Endothelial cell of hepatic sinusoid (primary cell): ENCODE data around the gene EPB41.
"Not testable (repeated sequence)": the region's sequence is repeated elsewhere in the genome, so short reads cannot be mapped to it uniquely, and the experiment has no call there.

Experiments used
- in situ Hi-C: cut with HindIII; loops from 2 replicates; pipeline ENCODE4 v1.10.0; 2017; ENCODE audit warnings: low sequenced_read_pairs

EPB41 gene

DNA sequence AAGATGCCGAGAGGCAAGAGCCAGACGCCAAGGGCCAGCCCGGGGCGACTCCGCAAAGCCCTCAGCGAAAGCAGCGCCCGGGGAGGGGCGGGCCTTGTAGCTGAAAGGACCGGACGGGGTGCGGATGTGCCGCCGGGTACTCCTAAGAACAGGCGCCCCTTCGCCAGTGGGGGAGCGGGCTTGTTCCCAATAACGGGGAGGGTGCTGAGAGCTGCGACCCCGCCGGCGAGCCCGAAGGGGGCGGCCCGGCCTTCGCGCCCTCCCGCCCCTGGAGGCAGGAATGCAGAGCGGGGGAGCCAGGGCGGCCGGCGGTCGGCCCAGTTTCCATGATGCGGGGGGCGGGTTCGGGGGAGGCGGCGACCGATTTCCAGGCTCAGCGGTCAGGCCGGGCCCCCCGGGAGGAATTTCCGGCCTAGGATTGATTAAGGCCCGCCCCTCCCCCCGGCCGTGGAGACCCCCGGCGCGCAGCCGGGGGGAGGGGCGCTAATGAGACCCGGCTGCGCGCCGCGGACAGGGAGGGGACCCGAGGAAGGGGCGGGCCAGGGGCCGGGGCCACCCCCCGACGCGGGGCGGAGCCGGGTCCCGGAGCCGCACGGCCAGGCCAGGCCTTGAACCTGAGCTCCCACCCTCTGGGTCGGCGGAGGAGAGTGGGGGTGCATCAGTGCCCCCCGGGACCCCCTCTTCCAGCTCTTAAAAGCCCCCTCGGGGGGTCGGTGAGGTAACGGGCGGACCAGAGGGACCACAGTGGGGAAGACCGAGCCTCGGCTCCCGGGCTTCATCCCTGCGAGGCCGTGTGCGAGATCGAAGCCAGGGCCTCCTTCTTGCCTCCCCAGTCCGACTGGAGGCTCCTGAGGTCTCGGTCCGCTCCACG is 210.2 kb downstream of the EPB41 start:
- in situ Hi-C loops, result no loop called here

DNA sequence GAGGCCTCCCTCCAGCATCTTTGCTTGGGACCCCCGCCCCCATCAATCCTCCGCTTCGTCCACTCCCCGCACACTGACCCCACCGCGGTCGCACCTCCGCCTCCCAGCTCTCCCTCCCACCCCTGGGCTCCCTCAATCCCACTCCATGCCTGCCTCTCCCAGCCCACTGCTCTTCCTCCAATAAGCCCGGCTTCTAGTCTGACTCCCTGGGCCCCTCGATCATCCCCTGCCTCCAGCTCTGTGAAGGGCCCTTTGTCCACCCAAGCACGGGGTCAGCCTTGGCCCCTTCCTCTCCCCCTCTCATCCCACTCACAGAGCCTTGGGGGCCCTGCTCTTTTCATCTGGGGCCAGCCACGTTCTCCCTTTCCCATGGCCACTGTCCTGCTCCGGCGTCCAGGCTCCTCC is 210.9 kb downstream of the EPB41 start:
- in situ Hi-C loops, result no loop called here

DNA sequence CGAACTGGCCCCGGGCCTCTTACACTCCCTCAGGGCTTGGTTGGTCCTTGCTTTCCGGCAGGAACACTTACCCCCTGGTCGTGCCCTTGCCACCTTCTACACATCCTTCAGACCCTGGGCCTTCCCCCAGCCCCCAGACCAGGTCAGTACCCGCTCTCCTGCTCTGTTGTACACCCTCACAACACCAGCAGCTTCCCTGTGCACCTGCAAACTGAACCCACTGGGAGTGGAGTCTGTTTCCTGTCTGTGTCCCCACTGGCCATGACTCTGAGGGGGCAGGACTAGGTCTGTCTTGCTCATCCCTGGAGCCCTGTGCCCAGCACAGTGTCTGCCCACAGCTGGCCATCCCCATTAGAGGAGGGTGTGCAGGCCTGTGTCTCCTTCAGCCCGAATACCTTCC is 211.4 kb downstream of the EPB41 start:
- in situ Hi-C loops, result no loop called here

DNA sequence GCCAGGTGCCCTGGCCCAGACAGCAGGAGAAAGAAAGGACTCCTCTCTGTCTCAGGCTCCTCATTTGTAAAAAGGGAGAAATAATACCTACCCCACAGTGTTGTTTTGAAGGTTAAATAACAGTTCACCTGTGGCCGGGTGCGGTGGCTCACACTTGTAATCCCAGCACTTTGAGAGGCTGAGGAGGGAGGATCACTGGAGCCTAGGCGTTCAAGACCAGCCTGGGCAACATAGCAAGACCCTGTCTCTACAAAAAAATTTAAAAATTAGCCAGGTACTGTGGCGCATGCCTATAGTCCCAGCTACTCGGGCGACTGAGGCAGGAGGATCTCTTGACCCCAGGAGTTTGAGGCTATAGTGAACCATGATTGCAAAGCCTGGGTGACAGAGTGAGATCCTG is 211.8 kb downstream of the EPB41 start:
- in situ Hi-C loops, result no loop called here

DNA sequence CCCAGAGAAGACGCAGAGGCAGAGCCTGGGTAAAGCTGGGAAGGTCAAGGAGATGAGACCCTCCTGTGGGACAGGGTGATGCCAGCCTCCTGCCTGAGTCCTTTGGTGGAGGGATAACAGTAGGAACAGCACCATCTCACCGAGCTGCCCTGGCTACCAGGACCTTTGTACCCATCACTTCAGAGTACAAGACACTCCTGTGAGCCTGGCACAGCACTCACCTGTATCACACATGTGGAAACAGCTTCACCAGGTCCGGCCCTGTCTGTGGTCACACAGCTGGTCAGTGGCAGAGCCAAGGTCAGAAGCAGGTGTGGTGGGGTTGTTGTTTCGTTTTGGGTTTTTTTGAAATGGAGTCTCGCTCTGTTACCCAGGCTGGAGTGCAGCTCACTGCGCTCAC is 214.4 kb downstream of the EPB41 start:
- in situ Hi-C loops, result no loop called here

DNA sequence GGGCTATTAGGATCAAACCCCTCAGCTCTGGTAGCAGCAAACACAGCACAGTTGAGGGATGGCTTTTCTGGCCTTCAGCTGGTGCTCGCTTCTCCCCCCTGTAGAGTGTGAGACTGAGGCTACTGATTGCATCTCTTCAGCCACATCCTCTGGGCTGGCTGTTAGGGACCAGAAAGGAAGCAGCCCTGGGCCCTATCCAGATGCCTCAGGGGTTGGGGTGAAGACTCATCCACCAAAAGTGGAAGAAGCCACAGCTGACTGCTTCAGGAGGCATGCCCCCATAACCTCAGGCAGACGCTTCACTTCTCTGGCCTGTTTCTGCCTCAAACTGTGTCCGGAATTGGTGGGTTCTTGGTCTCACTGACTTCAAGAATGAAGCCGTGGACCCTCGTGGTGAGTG is 215.5 kb downstream of the EPB41 start:
- in situ Hi-C loops, result no loop called here

DNA sequence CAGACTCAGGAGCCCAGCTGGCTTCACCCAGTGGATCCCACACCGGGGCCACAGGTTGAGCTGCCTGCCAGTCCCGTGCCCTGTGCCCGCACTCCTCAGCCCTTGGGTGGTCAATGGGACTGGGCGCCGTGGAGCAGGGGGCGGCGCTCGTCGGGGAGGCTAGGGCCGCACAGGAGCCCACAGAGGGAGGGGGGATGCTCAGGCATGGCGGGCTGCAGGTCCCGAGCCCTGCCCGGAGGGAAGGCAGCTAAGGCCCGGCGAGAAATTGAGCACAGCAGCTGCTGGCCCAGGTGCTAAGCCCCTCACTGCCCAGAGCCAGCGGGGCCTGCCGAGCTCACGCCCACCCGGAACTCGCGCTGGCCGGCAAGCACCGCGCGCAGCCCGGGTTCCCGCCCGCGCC is 216.7 kb downstream of the EPB41 start:
- in situ Hi-C loops, result not testable (repeated sequence)

DNA sequence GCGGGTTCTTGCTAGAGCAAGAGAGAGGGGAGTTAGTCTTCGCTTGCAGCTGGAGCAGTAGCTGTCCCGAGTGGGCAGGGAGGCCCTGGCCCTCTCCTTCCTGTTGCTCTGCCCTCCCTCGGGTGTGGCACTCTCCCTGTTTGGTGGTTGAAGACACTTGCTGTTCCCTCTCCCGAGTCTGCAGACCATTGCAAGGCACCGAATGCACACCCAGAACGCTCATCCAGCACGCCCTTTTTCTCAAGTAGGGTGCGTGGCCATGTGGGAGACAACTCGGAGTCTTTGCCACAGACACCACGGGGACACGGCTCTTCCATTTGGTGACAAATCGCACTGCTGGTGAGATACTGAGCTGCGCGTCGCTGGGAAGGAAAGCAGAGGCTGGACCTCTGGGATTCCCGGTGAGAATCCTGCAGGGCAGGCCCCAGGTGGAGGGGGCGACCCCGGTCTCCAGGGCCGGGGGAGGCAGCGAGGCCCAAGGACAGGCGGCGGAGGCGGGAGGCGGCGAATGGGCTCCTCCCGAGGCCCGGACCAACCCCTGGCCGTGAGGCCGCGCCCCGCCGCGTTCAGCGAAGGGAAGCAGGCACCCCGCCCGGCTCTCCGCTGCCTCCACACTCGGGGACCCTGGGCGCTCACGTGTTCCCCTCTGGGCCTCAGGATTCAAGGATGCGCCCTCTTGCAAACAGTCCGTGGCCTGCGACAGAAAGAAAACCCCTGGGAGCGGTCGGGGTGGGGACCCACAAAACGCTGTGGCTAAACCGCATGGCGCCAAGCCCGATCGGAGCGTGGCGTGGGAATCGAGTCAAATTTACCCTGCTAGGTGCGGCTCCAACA is 219.7 kb downstream of the EPB41 start:
- in situ Hi-C loops, result no loop called here

DNA sequence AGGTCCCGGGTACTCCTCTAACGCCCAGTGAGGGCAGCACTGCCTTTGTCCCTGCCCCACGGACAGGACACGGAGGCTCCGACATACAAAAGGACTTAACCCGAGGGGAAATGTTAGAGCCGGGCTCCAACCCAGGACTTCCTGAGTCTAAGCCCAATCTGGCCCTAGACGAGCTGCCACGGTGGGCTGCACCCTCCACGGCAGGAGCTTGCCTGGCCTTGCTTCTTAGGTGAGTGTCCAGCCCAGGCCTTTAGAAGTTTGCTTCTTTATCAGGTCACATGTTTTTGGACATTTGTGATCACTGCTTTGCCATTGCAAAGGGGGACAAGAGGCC is 220.3 kb downstream of the EPB41 start:
- in situ Hi-C loops, result no loop called here

DNA sequence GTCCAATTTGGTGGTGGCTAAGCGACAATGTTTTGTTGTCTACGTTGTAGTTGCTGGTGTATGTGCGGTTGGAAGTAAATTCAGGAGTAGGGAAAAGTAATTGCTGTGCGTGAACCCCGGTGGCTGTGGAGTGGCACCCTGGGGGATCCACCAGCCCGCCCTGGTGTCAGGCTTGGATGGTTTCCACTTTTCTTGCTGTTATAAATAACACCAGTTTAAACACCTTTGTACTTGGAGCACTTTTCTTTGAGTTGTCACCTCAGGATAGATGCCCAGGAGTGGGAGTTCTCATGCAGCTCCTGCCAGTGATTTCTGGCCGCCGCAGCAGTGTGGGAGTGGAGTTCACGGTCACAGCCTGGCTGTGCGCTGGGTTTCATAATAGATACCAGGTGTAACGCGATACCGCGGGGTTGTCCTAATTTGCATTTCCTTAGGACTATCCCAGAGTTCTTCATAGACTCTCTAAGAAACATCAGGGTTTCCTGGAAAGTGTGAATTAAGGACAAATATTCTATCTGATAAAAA is 222.1 kb downstream of the EPB41 start:
- in situ Hi-C loops, result no loop called here

DNA sequence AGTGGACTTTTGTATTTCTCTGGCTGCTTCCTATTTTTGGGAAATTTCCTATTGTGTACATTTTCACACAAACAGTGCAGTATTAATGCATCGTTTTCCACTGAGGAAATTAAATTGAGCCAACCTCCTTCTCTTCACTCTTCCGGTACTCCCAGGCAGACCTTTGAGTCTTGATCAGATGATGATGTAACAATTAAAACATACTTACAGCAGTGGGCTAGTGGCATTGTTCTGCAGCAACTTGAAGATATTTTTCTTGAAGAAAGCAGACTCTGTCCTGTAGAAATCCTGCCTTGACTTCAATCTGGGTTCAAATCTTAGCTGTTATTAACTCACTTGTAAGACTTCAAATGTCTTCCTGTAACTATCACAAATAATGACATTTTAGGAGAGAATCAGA is 228.3 kb downstream of the EPB41 start:
- in situ Hi-C loops, result no loop called here

DNA sequence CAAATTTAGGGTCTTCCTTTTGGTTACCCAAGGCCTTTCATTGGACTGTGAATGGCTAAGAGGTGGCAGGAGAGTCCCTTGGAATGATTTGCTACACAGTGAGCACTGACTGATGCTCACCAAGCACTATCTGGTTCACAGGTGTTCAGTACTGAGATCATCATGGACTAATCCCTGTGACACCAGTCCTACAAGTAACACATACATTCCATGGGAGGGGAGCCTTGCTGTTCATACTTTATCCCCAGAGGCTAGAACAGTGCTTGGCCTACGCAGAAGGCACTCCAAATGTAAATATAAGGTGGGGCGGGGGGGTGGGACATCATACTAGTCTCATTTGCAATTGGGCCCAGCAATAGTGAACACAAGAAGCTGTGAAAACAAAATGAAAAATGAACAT is 229.8 kb downstream of the EPB41 start:
- in situ Hi-C loops, result no loop called here

DNA sequence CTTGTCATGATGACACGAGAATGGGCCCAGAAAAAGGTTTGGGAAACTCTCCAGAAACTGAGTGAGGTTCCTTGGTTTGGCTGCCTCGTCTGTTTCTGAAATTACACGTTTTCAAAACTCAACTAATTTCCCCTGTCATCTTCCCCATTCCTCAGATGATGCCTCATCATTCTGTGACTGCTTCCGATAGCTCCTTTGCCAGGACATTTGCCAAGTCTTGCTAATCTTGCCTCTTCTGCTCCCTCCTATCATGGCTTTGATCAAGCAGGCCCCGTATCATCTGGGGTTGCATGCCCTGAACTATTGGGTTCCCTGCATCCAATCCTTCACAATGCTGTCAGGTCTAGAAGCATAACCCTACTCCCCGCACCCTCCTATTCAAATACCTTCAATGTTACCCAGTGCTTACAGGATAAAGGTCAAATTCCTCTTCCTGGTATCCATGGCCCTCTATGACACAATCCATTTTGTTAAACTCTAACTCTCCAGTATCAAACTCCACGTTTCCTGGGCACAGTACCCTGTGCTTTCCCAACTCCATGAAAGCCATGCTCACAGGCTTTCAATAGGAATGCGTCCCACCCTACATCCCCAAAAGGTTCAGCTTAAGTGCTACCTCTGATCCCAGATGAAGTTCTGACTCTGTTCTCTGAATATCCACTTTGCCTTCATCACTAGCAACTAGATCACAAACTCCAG is 231.5 kb downstream of the EPB41 start:
- in situ Hi-C loops, result no loop called here

DNA sequence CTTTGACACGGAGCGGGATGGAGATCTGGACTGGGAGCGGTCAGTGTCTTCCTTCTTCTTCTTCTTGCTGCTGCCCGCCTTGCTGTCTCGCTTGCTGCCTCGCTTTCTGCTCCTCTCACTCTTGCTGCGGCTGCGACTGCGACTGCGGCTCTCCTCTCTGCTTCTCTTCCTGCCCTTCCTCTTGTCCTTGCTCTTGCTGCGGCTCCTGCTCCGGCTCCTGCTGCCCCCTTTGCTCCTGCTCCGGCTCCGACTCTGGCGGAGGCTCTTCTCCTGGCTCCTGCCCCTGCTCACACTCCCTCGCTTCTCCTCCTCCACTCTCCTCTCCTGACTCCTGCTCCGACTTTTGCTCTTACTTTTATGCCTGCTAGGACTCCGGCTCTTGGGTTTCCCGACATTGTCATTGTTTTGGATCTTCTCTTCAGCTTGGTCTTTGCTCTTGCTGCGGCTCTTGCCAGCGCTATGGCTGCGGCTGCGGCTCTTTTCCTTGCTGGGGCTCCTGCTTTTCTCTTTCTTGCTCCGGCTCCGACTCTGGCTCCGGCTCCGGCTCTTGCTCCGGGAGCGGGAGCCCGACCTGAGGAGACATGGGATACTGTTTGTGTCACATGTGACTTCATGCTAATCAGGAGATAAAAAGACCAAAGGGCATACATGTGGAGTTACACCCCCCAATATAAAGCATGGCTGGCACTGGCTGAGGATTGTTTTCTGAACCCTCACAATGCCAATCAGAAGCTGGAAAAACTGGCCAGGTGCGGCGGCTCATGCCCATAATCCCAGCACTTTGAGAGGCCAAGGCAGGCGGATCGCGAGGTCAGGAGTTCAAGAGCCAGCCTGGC is 234.5 kb downstream of the EPB41 start:
- in situ Hi-C loops, result no loop called here

DNA sequence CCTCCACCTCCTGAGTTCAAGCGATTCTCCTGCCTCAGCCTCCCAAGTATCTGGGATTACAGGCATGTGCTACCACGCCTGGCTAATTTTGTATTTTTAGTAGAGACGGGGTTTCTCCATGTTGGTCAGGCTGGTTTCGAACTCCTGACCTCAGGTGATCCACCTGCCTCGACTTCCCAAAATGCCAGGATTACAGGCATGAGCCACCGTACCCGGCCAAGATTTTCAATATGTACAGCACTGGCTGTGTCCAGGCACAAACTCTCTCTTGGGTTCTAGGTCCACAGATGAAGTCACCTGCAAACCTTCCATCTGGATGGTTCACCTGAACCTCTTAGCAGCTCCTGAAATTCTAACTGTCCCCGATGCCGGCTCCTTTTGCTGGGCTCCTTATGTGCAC is 236.0 kb downstream of the EPB41 start:
- in situ Hi-C loops, result not testable (repeated sequence)

DNA sequence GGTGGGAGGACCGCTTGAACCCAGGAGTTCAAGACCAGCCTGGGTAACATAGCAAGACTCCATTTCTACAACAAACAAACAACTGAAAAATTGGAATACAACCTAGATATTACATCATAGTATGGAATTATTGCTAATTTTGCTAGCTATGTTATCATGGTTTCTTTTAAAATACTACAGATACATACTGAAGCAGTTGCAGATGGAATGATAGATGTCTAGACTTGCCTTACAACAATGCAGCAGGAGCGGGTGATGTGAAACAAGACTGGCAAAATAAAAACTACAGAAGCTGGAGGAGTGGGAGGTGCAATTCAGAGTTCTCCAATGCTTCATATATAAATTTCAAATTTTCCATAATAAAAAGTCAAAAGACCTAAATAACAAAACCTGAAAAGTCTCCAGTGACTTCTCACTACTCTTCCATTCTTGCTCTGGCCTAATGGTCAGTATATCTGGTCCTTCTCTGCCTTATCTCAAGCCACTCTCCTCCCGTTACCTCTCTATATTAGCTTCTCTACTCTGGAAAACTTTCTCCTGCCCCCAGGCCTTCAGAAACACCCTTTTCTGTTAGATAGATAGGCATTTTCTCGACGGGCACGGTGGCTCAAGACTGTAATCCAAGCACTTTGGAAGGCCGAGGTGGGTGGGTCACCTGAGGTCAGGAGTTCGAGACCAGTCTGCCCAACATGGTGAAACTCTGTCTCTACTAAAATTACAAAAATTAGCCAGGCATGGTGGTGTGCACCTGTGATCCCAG is 237.9 kb downstream of the EPB41 start:
- in situ Hi-C loops, result no loop called here

DNA sequence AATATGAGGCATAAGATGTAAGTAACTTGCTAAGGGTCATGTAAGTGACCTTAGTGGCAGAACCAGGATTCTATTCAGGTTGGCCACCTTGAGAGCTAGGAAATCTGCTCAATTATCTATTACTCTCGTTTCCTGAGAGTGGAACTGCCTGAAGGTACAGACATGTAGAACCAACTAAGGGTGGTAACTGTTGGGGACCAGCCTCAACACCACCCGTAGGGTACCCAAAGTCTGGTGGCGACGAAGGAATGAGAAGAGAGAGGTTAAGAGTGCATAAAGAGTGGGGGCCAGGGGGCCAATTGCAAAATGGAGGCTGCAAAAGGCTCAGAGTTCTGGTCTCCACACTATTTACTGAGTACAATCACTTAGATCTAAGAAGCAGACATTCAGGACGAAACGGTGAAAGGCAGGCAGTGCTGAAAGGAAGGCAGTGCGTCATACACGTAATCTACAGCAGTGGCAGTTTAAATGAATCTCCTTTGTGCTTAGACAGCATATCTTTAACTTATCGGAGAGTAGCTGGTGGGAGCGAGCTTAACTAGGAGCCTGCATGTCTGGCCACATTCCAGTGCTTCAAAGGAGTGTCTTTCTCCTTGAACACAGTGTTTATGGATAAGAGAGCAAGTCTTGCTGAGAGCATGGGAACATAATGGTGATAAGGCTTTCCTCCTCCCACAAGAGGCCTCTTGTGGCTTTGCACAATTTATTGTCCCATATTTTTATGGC is 242.3 kb downstream of the EPB41 start:
- in situ Hi-C loops, result no loop called here

DNA sequence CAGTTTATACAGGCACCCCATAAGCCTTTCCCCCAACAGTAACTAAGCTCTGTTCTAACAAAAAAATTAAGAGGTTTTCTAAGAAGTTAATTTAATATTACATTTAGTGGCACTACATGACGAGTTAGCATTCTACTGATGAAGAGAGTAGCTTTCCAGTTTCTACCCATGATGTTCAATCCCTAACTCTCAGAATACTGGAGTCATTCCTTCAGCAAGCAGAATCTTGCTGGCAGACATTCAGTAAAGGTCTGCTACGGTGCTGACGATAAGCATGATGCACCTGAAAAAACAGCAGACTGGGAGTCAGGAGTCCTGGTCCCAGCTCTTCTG is 242.9 kb downstream of the EPB41 start:
- in situ Hi-C loops, result no loop called here

DNA sequence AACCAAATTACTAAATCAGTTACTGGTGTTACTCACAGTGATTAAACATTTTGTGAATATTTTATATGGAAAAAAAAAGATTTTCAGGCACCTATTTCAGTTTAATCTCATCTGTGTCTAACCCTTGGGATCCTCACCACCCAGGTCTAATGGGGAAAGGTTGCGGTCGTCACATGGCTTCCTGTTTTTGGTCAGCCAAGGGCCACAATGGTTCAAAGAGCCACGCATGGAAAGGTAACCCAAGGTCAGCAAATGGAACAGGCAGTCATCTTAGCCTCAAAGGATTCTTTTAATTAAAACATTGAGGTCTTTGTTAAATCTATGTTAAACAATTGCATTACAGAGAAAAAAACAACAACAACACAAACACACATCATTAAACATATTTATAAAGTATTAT is 245.4 kb downstream of the EPB41 start:
- in situ Hi-C loops, result no loop called here
